ENCODE measurements around the gene ZFYVE21.

ZFYVE21 gene

DNA sequence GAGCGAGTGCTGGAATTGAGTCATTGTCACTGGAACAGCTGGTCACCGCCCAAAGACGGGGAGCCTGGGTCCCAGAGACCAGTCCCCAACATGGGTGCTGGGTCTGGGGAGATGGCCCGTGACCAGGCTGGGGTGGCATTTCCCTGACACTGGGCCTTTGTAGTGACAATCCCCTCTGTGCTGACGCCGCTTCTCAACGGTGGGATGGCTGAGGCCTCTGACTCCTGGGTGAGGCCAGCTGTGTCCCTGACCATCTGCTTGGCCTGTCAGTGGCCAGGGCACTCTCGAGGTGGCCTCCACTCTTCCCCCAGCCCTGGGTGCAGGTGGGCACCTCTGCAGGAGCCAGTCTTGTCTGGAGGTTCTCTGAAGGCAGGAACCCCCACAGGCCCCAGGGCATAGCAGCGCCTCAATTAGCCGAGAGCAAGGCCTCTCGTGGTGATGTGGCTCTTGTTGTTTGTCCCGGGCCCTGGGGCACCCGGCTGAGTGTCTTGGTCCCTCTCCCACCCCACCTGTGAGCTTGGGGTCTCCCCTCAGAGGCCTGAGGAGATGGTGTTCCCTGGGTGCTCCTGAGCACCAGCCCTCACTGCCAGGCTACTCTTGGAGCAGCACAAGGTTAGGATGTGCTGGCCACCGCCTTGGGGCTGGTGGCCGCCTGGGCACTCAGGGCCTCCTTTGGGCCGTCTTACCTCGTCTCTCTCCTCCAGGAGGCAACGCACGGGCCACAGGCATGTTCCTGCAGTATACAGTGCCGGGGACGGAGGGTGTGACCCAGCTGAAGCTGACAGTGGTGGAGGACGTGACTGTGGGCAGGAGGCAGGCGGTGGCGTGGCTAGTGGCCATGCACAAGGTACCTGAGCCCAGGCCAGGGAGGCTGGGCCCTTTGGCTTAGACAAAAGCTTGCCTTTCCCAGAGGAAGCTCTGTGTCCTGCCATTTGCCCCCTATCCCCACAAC lies 16.6 kb downstream of the ZFYVE21 start:
- Histone ChIP-seq H3K36me3 (ENCODE audit: control insufficient read depth, insufficient read depth, low read length) (peaks cover 11% of the 10 kb centered on the region), H3K27me3 (ENCODE audit: control insufficient read depth, insufficient read depth, low read length) (no peaks in the 10 kb centered on the region), H3K9ac (ENCODE audit: low read length) (no peak overlapping the region), H3K4me3 (ENCODE audit: low read length) (no peak overlapping the region), H3K9me3 (ENCODE audit: control insufficient read depth, low read length) (no peaks in the 10 kb centered on the region), H3K4me1 (ENCODE audit: control insufficient read depth, insufficient read depth, low read length) (peaks cover 38% of the 10 kb centered on the region)

- peaks cover 11% of the 10 kb centered on the region for H3K36me3 ChIP-seq (ENCODE audit: control insufficient read depth, insufficient read depth, low read length)
- H3K9ac ChIP-seq (ENCODE audit: low read length), result no peak overlapping the region
- no peak overlapping the region for H3K4me3 ChIP-seq (ENCODE audit: low read length)
- H3K27me3 ChIP-seq (ENCODE audit: control insufficient read depth, insufficient read depth, low read length), result no peaks in the 10 kb centered on the region
- H3K4me1 ChIP-seq (ENCODE audit: control insufficient read depth, insufficient read depth, low read length), result peaks cover 30% of the 10 kb centered on the region
- H3K9me3 ChIP-seq (ENCODE audit: control insufficient read depth, low read length), result no peaks in the 10 kb centered on the region
These were observed 17.4 kb downstream of the ZFYVE21 start for GRCh38 chr14:103732868-103733620.

DNA sequence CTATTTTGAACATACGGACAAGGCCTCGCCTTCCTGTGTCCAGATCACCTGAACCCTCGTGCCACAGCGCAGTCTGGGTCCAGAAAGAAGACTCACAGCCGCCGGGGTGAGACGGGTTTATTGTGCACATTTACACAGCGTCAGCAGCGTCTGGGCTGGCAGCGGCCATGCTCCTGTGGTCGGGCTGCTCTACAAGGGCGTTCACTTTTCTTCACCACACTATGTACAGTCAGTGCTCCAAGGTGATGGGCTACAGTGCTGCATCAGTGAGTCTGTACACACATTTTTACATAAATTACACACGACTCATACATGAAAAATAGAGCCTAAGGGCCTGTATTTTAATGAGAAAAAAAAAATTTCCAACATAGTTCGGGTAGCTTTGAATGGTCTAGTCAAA lies 18.0 kb downstream of the ZFYVE21 start:
- H3K9me3 ChIP-seq (ENCODE audit: control insufficient read depth, low read length), result no peaks in the 10 kb centered on the region
- no peaks in the 10 kb centered on the region for H3K27me3 ChIP-seq (ENCODE audit: control insufficient read depth, insufficient read depth, low read length)
- H3K4me1 ChIP-seq (ENCODE audit: control insufficient read depth, insufficient read depth, low read length), result peaks cover 25% of the 10 kb centered on the region
- H3K36me3 ChIP-seq (ENCODE audit: control insufficient read depth, insufficient read depth, low read length), result peaks cover 11% of the 10 kb centered on the region
- no peak overlapping the region for H3K4me3 ChIP-seq (ENCODE audit: low read length)
- H3K9ac ChIP-seq (ENCODE audit: low read length), result no peak overlapping the region

DNA sequence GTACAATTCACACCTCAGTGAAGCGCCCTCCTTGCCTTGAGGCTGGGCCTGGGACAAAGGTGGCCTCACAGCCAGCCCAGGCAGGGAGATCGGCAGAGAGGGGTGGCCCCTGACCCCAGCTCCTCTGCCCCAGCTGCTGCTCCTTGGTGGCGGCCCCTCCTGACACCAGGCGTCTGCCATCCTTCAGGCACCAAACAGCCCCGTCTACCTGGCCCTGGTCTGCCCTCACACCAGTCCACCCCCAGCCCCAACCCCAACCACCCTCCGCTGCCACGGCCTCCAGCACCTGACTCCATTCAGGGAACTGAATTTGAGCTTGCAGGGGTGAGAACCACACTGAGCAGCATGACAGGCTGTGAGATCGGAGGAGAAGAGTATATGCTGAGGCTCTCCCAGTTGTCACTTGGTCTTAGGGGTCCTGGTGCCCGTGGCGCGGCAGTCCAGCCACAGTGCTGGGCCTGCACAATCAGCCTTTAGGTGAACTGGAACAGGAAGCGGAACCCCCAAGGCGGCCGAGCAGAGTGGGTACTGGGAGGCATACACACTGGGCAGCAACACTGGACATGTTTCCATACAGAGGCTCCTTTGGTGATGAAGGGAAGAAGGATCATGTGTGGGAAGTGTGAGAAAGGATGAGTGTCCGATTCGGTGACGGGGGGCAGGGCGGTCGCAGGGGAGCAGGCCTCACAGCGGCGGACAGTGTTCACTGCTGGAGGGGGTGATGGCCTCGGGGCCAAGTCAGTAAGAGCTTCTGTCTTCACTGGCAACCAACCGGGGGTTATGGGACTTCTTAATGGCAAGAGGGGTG lies 18.7 kb downstream of the ZFYVE21 start:
- no peak overlapping the region for H3K9ac ChIP-seq (ENCODE audit: low read length)

GRCh38 chr14:103735022-103735421 lies 19.4 kb downstream of the ZFYVE21 start:
- Histone ChIP-seq H3K4me1 (ENCODE audit: control insufficient read depth, insufficient read depth, low read length) (peaks cover 12% of the 10 kb centered on the region), H3K9ac (ENCODE audit: low read length) (no peak overlapping the region), H3K9me3 (ENCODE audit: control insufficient read depth, low read length) (no peaks in the 10 kb centered on the region), H3K4me3 (ENCODE audit: low read length) (no peak overlapping the region), H3K27me3 (ENCODE audit: control insufficient read depth, insufficient read depth, low read length) (no peaks in the 10 kb centered on the region), H3K36me3 (ENCODE audit: control insufficient read depth, insufficient read depth, low read length) (peaks cover 9% of the 10 kb centered on the region)

More for the DNA sequence above, 18.7 kb downstream of the ZFYVE21 start:
- Histone ChIP-seq H3K36me3 (ENCODE audit: control insufficient read depth, insufficient read depth, low read length) (peaks cover 7% of the 10 kb centered on the region), H3K27me3 (ENCODE audit: control insufficient read depth, insufficient read depth, low read length) (no peaks in the 10 kb centered on the region), H3K9me3 (ENCODE audit: control insufficient read depth, low read length) (no peaks in the 10 kb centered on the region), H3K4me3 (ENCODE audit: low read length) (no peak overlapping the region), H3K4me1 (ENCODE audit: control insufficient read depth, insufficient read depth, low read length) (peaks cover 19% of the 10 kb centered on the region)

GRCh38 chr14:103735439-103735814 lies 19.8 kb downstream of the ZFYVE21 start:
- H3K9ac ChIP-seq (ENCODE audit: low read length), result no peak overlapping the region
- H3K4me1 ChIP-seq (ENCODE audit: control insufficient read depth, insufficient read depth, low read length), result peaks cover 8% of the 10 kb centered on the region
- H3K27me3 ChIP-seq (ENCODE audit: control insufficient read depth, insufficient read depth, low read length), result no peaks in the 10 kb centered on the region
- H3K9me3 ChIP-seq (ENCODE audit: control insufficient read depth, low read length), result no peaks in the 10 kb centered on the region
- H3K36me3 ChIP-seq (ENCODE audit: control insufficient read depth, insufficient read depth, low read length), result peaks cover 8% of the 10 kb centered on the region
- H3K4me3 ChIP-seq (ENCODE audit: low read length), result no peak overlapping the region

- no peaks in the 10 kb centered on the region for H3K9me3 ChIP-seq (ENCODE audit: control insufficient read depth, low read length)
- no peaks in the 10 kb centered on the region for H3K27me3 ChIP-seq (ENCODE audit: control insufficient read depth, insufficient read depth, low read length)
- peaks cover 4% of the 10 kb centered on the region for H3K4me1 ChIP-seq (ENCODE audit: control insufficient read depth, insufficient read depth, low read length)
- H3K9ac ChIP-seq (ENCODE audit: low read length), result no peak overlapping the region
- peaks cover 8% of the 10 kb centered on the region for H3K36me3 ChIP-seq (ENCODE audit: control insufficient read depth, insufficient read depth, low read length)
- H3K4me3 ChIP-seq (ENCODE audit: low read length), result no peak overlapping the region
These were observed 20.4 kb downstream of the ZFYVE21 start for GRCh38 chr14:103735815-103736545.

DNA sequence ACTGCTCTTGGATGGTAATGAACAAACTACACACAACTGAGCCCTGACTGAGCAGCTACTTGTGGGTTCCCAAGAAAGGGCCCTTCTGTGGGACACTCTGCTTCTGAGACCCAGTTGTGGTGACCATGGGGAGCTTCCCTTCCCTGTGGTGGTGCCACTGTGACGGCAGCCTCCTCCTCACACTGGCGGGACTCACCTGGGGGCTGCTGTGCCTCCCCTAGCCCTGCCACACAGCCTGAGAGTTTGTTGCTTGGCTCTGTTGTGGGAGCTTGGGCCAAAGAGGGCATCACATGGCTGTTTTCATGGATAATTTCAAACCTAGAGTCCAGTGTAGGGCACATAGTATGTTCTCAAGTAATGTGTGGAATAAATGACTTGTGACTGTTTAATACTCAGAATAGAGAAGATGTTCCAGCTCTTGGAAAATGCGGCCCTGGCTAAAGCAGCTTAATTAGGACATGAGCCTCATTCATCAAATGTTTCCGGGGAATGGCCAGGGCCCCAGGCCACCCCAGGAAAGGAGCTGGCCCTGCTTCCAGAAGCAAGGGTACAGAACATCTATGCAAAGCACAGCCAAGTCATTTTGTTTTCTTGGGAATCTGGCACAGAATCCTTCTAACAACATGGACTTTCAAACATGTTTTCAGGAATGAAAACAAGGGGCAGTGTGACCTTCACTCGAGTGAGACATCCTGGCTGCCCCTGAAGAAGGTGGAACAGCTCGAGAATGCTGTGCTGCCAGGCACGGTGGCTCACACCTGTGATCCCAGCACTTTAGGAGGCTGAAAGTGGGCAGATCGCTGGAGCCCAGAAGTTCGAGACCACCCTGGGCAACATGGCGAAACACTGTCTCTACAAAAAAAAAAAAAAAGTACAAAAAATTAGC lies 21.2 kb downstream of the ZFYVE21 start:
- Histone ChIP-seq H3K4me1 (ENCODE audit: control insufficient read depth, insufficient read depth, low read length) (peaks cover 4% of the 10 kb centered on the region), H3K4me3 (ENCODE audit: low read length) (no peak overlapping the region), H3K9me3 (ENCODE audit: control insufficient read depth, low read length) (no peaks in the 10 kb centered on the region), H3K36me3 (ENCODE audit: control insufficient read depth, insufficient read depth, low read length) (peaks cover 8% of the 10 kb centered on the region), H3K9ac (ENCODE audit: low read length) (no peak overlapping the region), H3K27me3 (ENCODE audit: control insufficient read depth, insufficient read depth, low read length) (no peaks in the 10 kb centered on the region)

GRCh38 chr14:103737432-103738045 lies 21.9 kb downstream of the ZFYVE21 start:
- H3K4me3 ChIP-seq (ENCODE audit: low read length), result no peak overlapping the region
- H3K36me3 ChIP-seq (ENCODE audit: control insufficient read depth, insufficient read depth, low read length), result peaks cover 8% of the 10 kb centered on the region
- peaks cover 4% of the 10 kb centered on the region for H3K4me1 ChIP-seq (ENCODE audit: control insufficient read depth, insufficient read depth, low read length)
- H3K9me3 ChIP-seq (ENCODE audit: control insufficient read depth, low read length), result no peaks in the 10 kb centered on the region
- H3K9ac ChIP-seq (ENCODE audit: low read length), result no peak overlapping the region
- H3K27me3 ChIP-seq (ENCODE audit: control insufficient read depth, insufficient read depth, low read length), result no peaks in the 10 kb centered on the region

DNA sequence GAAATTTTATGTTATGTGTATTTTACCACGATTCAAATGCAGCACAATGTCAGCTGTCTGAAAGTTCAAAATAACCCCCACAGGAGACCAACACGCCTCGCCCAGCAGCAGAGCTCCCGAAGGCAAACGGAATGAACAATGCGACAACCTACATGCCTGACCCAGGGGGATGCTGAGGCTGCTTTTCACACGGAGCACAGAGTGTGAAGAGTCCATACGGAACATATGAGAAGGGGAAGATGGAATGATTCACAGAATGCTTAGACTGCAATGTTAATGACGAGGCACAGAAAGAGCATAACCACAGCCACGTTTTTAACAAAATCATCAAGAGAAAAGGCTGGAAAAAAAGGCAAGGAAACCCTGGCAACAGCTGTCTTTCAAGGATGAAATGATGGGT lies 22.6 kb downstream of the ZFYVE21 start:
- Histone ChIP-seq H3K4me1 (ENCODE audit: control insufficient read depth, insufficient read depth, low read length) (peaks cover 4% of the 10 kb centered on the region), H3K9ac (ENCODE audit: low read length) (no peak overlapping the region), H3K36me3 (ENCODE audit: control insufficient read depth, insufficient read depth, low read length) (peaks cover 8% of the 10 kb centered on the region), H3K4me3 (ENCODE audit: low read length) (no peak overlapping the region), H3K9me3 (ENCODE audit: control insufficient read depth, low read length) (no peaks in the 10 kb centered on the region), H3K27me3 (ENCODE audit: control insufficient read depth, insufficient read depth, low read length) (no peaks in the 10 kb centered on the region)
